Neural cell (in vitro differentiated cells): ENCODE measurements around the gene OR2L13. TPM values are rescaled to one million over a fixed set of nuclear protein-coding genes. Genes with fewer than 3 reads are reported as not detected.

Experiments
- H2AFZ ChIP-seq: fragments of 200-600, 300-800 bp; sonication (generic), shearing (Covaris generic); 2 replicates; pipeline ENCODE4 v1.6.0; 2014; ENCODE audit warnings: low read depth, mild to moderate bottlenecking, antibody characterized with exemption, low read length, moderate library complexity
- H3F3A ChIP-seq: fragments of 200-600 bp; shearing (Covaris generic); 2 replicates; pipeline ENCODE4 v1.6.1; 2016; ENCODE audit warnings: mild to moderate bottlenecking, moderate library complexity, mixed read lengths, antibody characterized with exemption, low read length; ENCODE audit not compliant: insufficient read depth, poor library complexity, severe bottlenecking
- H3K27ac ChIP-seq: fragments of 200-600, 300-800 bp; sonication (generic), shearing (Covaris generic); 2 replicates; pipeline ENCODE4 v1.5.1; 2014; ENCODE audit warnings: mild to moderate bottlenecking, low read length, moderate library complexity
- H3K27me3 ChIP-seq: fragments of 300-800, 200-600 bp; sonication (generic), shearing (Covaris generic); 2 replicates; pipeline ENCODE4 v1.6.0; 2014; ENCODE audit warnings: mild to moderate bottlenecking, low read depth, low read length, moderate library complexity; ENCODE audit not compliant: insufficient read depth
- H3K36me3 ChIP-seq: fragments of 300-800, 200-600 bp; sonication (generic), shearing (Covaris generic); 2 replicates; pipeline ENCODE4 v1.5.1; 2014; ENCODE audit warnings: mild to moderate bottlenecking, antibody characterized with exemption, low read length, moderate library complexity; ENCODE audit not compliant: insufficient read depth
- H3K4me2 ChIP-seq: fragments of 300-800, 200-600 bp; sonication (generic), shearing (Covaris generic); 2 replicates; pipeline ENCODE4 v1.6.0; 2014; ENCODE audit warnings: mild to moderate bottlenecking, low read length
- H3K4me3 ChIP-seq: fragments of 300-800, 200-600 bp; sonication (generic), shearing (Covaris generic); 2 replicates; pipeline ENCODE4 v1.5.1; 2014; ENCODE audit warnings: mild to moderate bottlenecking, low read length, moderate library complexity
- H3K79me2 ChIP-seq: fragments of 200-600 bp; shearing (Covaris generic); replicated peaks from 2 replicates; pipeline ENCODE4 v1.6.0; 2014; ENCODE audit warnings: mild to moderate bottlenecking, low read length, moderate library complexity; ENCODE audit not compliant: insufficient read depth
- H3K9ac ChIP-seq: fragments of 300-800, 200-600 bp; sonication (generic), shearing (Covaris generic); 2 replicates; pipeline ENCODE4 v1.6.1; 2016; ENCODE audit warnings: mild to moderate bottlenecking, low read length, mixed read lengths
- H3K9me2 ChIP-seq: fragments of 200-600 bp; shearing (Covaris generic); 2 replicates; pipeline ENCODE4 v1.6.1; 2016; ENCODE audit warnings: mild to moderate bottlenecking, low read length, mixed read lengths; ENCODE audit not compliant: insufficient read depth
- H3K9me3 ChIP-seq: fragments of 200-600, 300-800 bp; sonication (generic), shearing (Covaris generic); 2 replicates; pipeline ENCODE4 v1.6.1; 2016; ENCODE audit warnings: mild to moderate bottlenecking, mixed run types, low read length, moderate library complexity, mixed read lengths
- H4K20me1 ChIP-seq: fragments of 200-600 bp; shearing (Covaris generic); 2 replicates; pipeline ENCODE4 v1.6.1; 2016; ENCODE audit warnings: mild to moderate bottlenecking, mixed run types; ENCODE audit not compliant: insufficient read depth
- EP300 ChIP-seq: fragments of 450-650 bp; conservative IDR thresholded peaks from 2 replicates; pipeline ENCODE4 v1.6.1; 2014; ENCODE audit warnings: antibody characterized with exemption, mild to moderate bottlenecking, moderate library complexity; ENCODE audit not compliant: poor library complexity, severe bottlenecking
- MXI1 ChIP-seq: fragments of 450-650 bp; conservative IDR thresholded peaks from 2 replicates; pipeline ENCODE4 v1.6.1; 2014; ENCODE audit warnings: antibody characterized with exemption, mild to moderate bottlenecking; ENCODE audit not compliant: poor library complexity, severe bottlenecking
- POLR2AphosphoS5 ChIP-seq: IDR thresholded peaks from 2 replicates; pipeline ENCODE4 v1.6.1; 2012
- RAD21 ChIP-seq: fragments of 450-650 bp; conservative IDR thresholded peaks from 2 replicates; pipeline ENCODE4 v1.6.1; 2014; ENCODE audit warnings: antibody characterized with exemption, mild to moderate bottlenecking, moderate library complexity
- TAF1 ChIP-seq: IDR thresholded peaks from 2 replicates; pipeline ENCODE4 v1.6.1; 2012; ENCODE audit warnings: low read depth
- polyA plus RNA-seq: library from polyadenylated mRNA; depleted of rRNA; stranded (reverse); fragments of >200 nt; gene quantifications from 2 replicates; pipeline ENCODE4 v1.2.3, GENCODE V29; 2014
- TF ChIP-seq, protein P1 (sequence below): fragments of 450-650 bp; IDR thresholded peaks from 2 replicates; pipeline ENCODE4 v1.5.1; 2014; ENCODE audit warnings: antibody characterized with exemption, mild to moderate bottlenecking, moderate library complexity; ENCODE audit not compliant: poor library complexity, severe bottlenecking
- TF ChIP-seq, protein P2 (sequence below): IDR thresholded peaks from 2 replicates; pipeline ENCODE4 v1.6.1; 2012; ENCODE audit warnings: borderline replicate concordance

Gene OR2L13
- polyA plus RNA-seq, 1 donor from 2014 or later: 1.2 TPM

DNA sequence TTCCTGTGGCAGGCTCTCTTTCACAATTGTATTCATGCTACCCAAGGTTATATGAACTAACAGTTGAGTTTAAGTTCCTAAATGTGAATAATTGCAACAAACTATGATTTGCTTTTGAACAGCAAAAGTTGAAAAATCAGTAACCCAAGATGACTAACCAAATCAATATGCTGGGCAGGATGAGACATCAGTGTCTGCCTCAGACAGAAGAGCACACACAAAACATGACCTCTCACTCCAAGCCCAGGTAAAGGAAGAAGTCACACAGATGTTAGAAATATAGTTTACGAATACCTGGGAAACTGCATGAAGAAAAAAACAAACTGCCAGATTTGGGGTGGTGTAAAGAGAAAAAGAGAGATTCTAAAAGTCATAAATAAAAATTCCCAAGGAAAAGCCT is 3.5 kb downstream of the OR2L13 start:
- Histone ChIP-seq H3K9me3 (no peaks in the 10 kb centered on the region), H3F3A (no peaks in the 10 kb centered on the region), H3K4me2 (no peak overlapping the region), H3K4me3 (no peak overlapping the region), H4K20me1 (no peaks in the 10 kb centered on the region), H3K9me2 (no peaks in the 10 kb centered on the region), H3K36me3 (no peaks in the 10 kb centered on the region), H3K9ac (no peak overlapping the region), H3K79me2 (no peaks in the 10 kb centered on the region), H3K27me3 (no peaks in the 10 kb centered on the region), H2AFZ (no peak overlapping the region), H3K27ac (no peak overlapping the region)
- no peak for TF ChIP-seq TAF1
- no peak for TF ChIP-seq MXI1
- TF ChIP-seq POLR2AphosphoS5: no peak
- TF ChIP-seq, protein P1, sequence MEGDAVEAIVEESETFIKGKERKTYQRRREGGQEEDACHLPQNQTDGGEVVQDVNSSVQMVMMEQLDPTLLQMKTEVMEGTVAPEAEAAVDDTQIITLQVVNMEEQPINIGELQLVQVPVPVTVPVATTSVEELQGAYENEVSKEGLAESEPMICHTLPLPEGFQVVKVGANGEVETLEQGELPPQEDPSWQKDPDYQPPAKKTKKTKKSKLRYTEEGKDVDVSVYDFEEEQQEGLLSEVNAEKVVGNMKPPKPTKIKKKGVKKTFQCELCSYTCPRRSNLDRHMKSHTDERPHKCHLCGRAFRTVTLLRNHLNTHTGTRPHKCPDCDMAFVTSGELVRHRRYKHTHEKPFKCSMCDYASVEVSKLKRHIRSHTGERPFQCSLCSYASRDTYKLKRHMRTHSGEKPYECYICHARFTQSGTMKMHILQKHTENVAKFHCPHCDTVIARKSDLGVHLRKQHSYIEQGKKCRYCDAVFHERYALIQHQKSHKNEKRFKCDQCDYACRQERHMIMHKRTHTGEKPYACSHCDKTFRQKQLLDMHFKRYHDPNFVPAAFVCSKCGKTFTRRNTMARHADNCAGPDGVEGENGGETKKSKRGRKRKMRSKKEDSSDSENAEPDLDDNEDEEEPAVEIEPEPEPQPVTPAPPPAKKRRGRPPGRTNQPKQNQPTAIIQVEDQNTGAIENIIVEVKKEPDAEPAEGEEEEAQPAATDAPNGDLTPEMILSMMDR: no peak
- TF ChIP-seq, protein P2, sequence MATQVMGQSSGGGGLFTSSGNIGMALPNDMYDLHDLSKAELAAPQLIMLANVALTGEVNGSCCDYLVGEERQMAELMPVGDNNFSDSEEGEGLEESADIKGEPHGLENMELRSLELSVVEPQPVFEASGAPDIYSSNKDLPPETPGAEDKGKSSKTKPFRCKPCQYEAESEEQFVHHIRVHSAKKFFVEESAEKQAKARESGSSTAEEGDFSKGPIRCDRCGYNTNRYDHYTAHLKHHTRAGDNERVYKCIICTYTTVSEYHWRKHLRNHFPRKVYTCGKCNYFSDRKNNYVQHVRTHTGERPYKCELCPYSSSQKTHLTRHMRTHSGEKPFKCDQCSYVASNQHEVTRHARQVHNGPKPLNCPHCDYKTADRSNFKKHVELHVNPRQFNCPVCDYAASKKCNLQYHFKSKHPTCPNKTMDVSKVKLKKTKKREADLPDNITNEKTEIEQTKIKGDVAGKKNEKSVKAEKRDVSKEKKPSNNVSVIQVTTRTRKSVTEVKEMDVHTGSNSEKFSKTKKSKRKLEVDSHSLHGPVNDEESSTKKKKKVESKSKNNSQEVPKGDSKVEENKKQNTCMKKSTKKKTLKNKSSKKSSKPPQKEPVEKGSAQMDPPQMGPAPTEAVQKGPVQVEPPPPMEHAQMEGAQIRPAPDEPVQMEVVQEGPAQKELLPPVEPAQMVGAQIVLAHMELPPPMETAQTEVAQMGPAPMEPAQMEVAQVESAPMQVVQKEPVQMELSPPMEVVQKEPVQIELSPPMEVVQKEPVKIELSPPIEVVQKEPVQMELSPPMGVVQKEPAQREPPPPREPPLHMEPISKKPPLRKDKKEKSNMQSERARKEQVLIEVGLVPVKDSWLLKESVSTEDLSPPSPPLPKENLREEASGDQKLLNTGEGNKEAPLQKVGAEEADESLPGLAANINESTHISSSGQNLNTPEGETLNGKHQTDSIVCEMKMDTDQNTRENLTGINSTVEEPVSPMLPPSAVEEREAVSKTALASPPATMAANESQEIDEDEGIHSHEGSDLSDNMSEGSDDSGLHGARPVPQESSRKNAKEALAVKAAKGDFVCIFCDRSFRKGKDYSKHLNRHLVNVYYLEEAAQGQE: no peak
- no peak for TF ChIP-seq EP300

DNA sequence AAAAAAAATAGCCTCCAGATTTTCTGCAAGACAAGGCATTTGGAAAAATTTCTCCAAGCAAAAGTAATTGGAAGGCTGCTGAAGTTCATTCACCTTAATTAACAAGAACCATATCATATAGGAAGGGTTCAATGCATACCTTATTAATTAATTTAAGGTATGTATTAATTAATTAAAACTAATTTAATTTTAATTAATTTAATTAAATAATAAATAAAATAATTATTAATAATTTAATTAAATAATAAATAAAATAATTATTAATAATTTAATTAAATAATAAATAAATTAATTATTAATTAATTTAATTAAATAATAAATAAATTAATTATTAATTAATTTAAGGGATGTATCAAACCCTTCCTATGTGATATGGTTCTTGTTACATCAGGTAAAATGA is 7.9 kb downstream of the OR2L13 start:
- no peak overlapping the region for H2AFZ ChIP-seq
- H3K36me3 ChIP-seq: no peaks in the 10 kb centered on the region
- no peaks in the 10 kb centered on the region for H3K79me2 ChIP-seq
- H3K27ac ChIP-seq: no peak overlapping the region
- H3K4me2 ChIP-seq: no peak overlapping the region
- H3K9me3 ChIP-seq: no peaks in the 10 kb centered on the region
- TF ChIP-seq RAD21: no peak
- TF ChIP-seq, protein P2: no peak
- TF ChIP-seq, protein P1: no peak
- no peaks in the 10 kb centered on the region for H3K27me3 ChIP-seq
- H3K4me3 ChIP-seq: no peak overlapping the region
- H4K20me1 ChIP-seq: no peaks in the 10 kb centered on the region
- H3K9me2 ChIP-seq: no peaks in the 10 kb centered on the region
- H3F3A ChIP-seq: no peaks in the 10 kb centered on the region
- H3K9ac ChIP-seq: no peak overlapping the region
